ENCODE measurements around the gene KCTD1. TPM values are rescaled to one million over a fixed set of nuclear protein-coding genes. Genes with fewer than 3 reads are reported as not detected.

The KCTD1 gene
- total RNA-seq, 1 experiment from 2014 or later = 4.9 TPM

DNA sequence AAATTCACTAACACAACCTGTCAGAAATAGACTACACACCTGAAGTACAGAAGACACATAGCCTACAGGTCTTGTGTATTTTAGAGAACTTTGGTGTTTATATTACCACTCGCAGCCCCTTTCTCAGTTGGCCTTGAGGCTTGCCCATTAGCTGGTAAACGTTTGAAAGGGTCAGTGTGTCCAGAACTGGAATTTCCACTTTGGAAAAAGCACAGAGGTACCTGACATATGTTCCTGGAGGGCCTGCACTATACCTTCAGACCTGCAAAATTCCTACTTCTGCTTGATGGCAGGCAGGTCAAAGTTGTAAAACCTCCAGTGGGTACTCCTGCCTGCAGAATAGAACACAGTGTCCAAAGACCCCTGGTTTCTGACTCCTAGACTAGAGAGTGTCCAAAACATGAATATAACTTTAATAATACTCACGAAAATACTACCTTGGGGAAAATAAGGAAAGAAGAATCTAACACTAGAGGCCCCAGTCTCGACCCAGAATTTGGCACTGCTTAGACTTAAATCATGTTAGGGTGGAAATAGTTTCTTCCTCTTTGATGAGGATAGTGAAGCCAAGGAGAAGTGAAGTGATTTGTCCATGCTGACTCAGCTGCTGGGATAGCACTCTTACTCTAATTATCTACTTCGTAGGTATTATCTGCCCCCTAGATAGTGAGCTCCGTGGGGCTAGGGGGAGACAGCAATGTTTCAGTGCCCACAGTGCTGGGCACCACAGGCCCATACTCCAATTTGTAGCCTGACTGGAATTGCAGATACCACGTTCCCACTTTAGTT, 2.8 kb downstream of the KCTD1 start:
- Histone ChIP-seq H3K79me2 (ENCODE audit: low read length) (no peaks in the 10 kb centered on the region), H3K4me1 (ENCODE audit: low read length) (peaks cover 19% of the 10 kb centered on the region), H3K9ac (ENCODE audit: low read length) (no peak overlapping the region), H3K9me2 (replicated peaks; ENCODE audit: insufficient read depth, low read length) (no peaks in the 10 kb centered on the region), H3K27me3 (ENCODE audit: low read length) (peaks cover 3% of the 10 kb centered on the region; the same call in 1 of the 2 replicates), H2AFZ (ENCODE audit: low read length) (no peak overlapping the region), H3K36me3 (ENCODE audit: insufficient read depth, low read length) (no peaks in the 10 kb centered on the region), H3K9me3 (ENCODE audit: low read length) (no peaks in the 10 kb centered on the region), H4K20me1 (ENCODE audit: insufficient read depth, low read depth, low read length) (no peaks in the 10 kb centered on the region), H3K27ac (ENCODE audit: low read length) (no peak overlapping the region), H3K4me2 (ENCODE audit: low read depth, low read length, poor library complexity, severe bottlenecking) (no peak overlapping the region), H3K4me3 (ENCODE audit: low read length) (no peak overlapping the region)
- no peak for DNase-seq

DNA sequence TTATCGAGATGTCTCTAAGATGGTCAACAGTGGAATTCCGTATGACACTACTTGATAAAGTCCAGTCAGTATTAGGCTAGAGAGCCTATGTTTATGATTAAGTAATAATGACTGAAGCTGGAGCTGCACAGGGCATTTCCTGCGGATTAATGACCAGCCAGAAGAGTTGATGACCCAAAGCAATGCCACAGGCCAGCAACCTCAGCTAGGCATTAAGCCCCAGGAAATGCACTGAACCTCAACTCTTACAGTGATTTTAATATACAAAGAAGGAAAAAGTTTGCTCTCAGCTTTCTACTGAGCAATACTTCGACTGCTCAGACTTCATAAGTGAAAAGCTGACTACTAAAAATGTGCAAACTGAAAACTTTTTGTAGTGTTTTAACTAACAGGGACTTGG, 3.9 kb downstream of the KCTD1 start:
- Histone ChIP-seq H2AFZ (ENCODE audit: low read length) (no peak overlapping the region), H3K27ac (ENCODE audit: low read length) (no peak overlapping the region), H3K9ac (ENCODE audit: low read length) (no peak overlapping the region), H3K4me3 (ENCODE audit: low read length) (no peak overlapping the region), H3K4me1 (ENCODE audit: low read length) (peaks cover 8% of the 10 kb centered on the region), H3K9me2 (replicated peaks; ENCODE audit: insufficient read depth, low read length) (no peaks in the 10 kb centered on the region), H4K20me1 (ENCODE audit: insufficient read depth, low read depth, low read length) (no peaks in the 10 kb centered on the region), H3K27me3 (ENCODE audit: low read length) (no peaks in the 10 kb centered on the region), H3K9me3 (ENCODE audit: low read length) (no peaks in the 10 kb centered on the region), H3K4me2 (ENCODE audit: low read depth, low read length, poor library complexity, severe bottlenecking) (no peak overlapping the region), H3K36me3 (ENCODE audit: insufficient read depth, low read length) (no peaks in the 10 kb centered on the region), H3K79me2 (ENCODE audit: low read length) (no peaks in the 10 kb centered on the region)
- DNase-seq = no peak

DNA sequence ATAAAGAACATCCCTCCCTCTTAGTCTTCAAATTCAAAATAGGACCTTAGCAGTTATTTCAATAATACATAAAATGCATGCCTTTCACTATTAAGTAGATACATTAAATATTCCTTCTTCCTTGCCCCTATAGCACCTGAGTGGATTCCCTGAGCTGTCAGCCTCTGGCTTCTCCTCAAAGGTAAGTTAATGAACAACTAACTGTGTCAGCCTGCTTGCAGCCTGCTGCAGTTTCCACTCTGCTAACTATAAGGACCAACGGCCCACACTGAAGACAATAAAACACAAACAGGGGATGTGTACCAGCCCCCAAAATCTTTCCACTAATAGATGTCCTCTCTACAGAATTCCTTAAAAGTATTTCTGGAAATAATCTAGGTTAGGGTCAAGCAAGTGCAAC, 5.0 kb downstream of the KCTD1 start:
- Histone ChIP-seq H3K4me2 (ENCODE audit: low read depth, low read length, poor library complexity, severe bottlenecking) (no peak overlapping the region), H3K79me2 (ENCODE audit: low read length) (no peaks in the 10 kb centered on the region), H3K4me3 (ENCODE audit: low read length) (no peak overlapping the region), H3K9me3 (ENCODE audit: low read length) (no peaks in the 10 kb centered on the region), H3K36me3 (ENCODE audit: insufficient read depth, low read length) (no peaks in the 10 kb centered on the region), H3K4me1 (ENCODE audit: low read length) (no peaks in the 10 kb centered on the region), H3K9me2 (replicated peaks; ENCODE audit: insufficient read depth, low read length) (no peaks in the 10 kb centered on the region), H2AFZ (ENCODE audit: low read length) (no peak overlapping the region), H4K20me1 (ENCODE audit: insufficient read depth, low read depth, low read length) (no peaks in the 10 kb centered on the region), H3K27ac (ENCODE audit: low read length) (no peak overlapping the region), H3K9ac (ENCODE audit: low read length) (no peak overlapping the region), H3K27me3 (ENCODE audit: low read length) (no peaks in the 10 kb centered on the region)
- DNase-seq = no peak

DNA sequence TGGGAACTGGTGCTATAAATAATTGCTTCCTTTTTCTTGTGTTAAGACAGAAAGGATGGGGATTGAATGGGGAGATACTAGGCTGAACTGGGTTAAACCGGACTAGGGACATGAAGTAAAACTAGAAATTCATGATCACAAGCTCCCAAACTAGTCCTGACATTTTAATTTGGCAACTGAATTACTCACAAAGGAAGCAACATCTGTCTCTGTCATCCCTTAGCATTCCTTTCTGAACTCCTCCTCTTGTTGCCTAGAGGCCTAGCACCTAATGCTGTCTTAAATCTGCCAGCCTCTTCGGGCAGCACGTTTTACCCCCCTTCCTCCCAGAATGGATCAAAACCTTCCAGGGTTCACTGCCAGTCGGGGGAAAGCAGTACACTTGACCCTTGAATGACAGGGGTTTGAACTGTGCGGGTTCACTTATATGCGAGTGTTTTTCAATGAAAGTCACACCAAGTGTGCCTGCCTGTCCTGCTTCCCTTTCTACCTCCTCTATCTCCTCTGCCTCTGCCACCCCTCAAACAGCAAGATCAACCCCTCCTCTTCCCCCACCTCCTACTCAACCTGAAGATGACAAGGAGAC, 8.2 kb downstream of the KCTD1 start:
- Histone ChIP-seq H4K20me1 (ENCODE audit: insufficient read depth, low read depth, low read length) (no peaks in the 10 kb centered on the region), H3K4me1 (ENCODE audit: low read length) (no peaks in the 10 kb centered on the region), H3K4me3 (ENCODE audit: low read length) (no peak overlapping the region), H3K79me2 (ENCODE audit: low read length) (no peaks in the 10 kb centered on the region), H3K27me3 (ENCODE audit: low read length) (no peaks in the 10 kb centered on the region), H3K4me2 (ENCODE audit: low read depth, low read length, poor library complexity, severe bottlenecking) (no peak overlapping the region), H3K36me3 (ENCODE audit: insufficient read depth, low read length) (no peaks in the 10 kb centered on the region), H3K9me2 (replicated peaks; ENCODE audit: insufficient read depth, low read length) (no peaks in the 10 kb centered on the region), H2AFZ (ENCODE audit: low read length) (no peak overlapping the region), H3K9ac (ENCODE audit: low read length) (no peak overlapping the region), H3K9me3 (ENCODE audit: low read length) (no peaks in the 10 kb centered on the region), H3K27ac (ENCODE audit: low read length) (no peak overlapping the region)
- no peak for DNase-seq

DNA sequence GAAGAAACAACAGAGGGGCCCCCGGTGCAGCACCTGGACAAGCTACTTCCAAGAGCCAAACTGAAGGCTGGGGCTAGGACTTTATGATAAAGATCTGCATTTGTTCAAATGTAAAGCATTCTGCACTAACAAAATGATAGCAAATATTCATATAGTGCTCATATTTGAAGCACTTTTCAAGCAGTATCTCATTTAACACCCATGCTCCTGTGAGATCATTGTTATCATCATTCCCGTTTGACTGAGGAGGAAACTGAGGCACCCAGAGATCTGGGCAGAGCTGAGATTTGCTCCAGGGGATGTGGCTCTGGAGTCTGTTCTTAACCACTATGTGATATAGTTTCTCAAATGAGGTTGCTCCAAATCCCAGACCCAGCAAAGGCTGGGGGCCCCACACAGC, 9.8 kb downstream of the KCTD1 start:
- Histone ChIP-seq H3K79me2 (ENCODE audit: low read length) (no peaks in the 10 kb centered on the region), H3K4me3 (ENCODE audit: low read length) (no peak overlapping the region), H3K9me2 (replicated peaks; ENCODE audit: insufficient read depth, low read length) (no peaks in the 10 kb centered on the region), H3K27me3 (ENCODE audit: low read length) (no peaks in the 10 kb centered on the region), H3K36me3 (ENCODE audit: insufficient read depth, low read length) (no peaks in the 10 kb centered on the region), H3K9me3 (ENCODE audit: low read length) (no peaks in the 10 kb centered on the region), H3K4me2 (ENCODE audit: low read depth, low read length, poor library complexity, severe bottlenecking) (no peak overlapping the region), H3K27ac (ENCODE audit: low read length) (no peak overlapping the region), H2AFZ (ENCODE audit: low read length) (no peak overlapping the region), H3K4me1 (ENCODE audit: low read length) (no peaks in the 10 kb centered on the region), H4K20me1 (ENCODE audit: insufficient read depth, low read depth, low read length) (no peaks in the 10 kb centered on the region), H3K9ac (ENCODE audit: low read length) (no peak overlapping the region)
- no peak for DNase-seq

DNA sequence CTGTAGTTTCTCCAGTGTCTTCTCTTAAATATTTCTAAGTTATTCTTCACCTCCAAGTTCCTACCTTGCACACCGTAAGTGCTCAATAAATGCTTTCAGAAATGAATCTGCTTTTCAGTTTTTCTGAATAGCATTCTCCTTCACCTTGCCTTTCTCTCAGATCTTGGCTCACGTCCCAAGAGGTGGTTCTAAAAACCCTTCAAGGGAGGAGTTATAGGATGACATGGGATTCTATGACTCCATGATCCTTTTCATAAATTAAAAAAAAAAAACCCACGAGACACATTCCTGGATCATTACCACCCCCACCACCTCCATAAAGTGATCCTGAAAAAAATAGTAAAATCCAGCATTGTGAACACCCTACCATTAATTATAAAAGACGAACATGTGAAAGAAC, 11.7 kb downstream of the KCTD1 start:
- Histone ChIP-seq H3K4me2 (ENCODE audit: low read depth, low read length, poor library complexity, severe bottlenecking) (no peak overlapping the region), H3K9ac (ENCODE audit: low read length) (no peak overlapping the region), H3K27me3 (ENCODE audit: low read length) (no peaks in the 10 kb centered on the region), H3K4me1 (ENCODE audit: low read length) (no peaks in the 10 kb centered on the region), H3K27ac (ENCODE audit: low read length) (no peak overlapping the region), H3K9me3 (ENCODE audit: low read length) (no peaks in the 10 kb centered on the region), H3K9me2 (replicated peaks; ENCODE audit: insufficient read depth, low read length) (no peaks in the 10 kb centered on the region), H3K4me3 (ENCODE audit: low read length) (no peak overlapping the region), H3K79me2 (ENCODE audit: low read length) (no peaks in the 10 kb centered on the region), H3K36me3 (ENCODE audit: insufficient read depth, low read length) (no peaks in the 10 kb centered on the region), H4K20me1 (ENCODE audit: insufficient read depth, low read depth, low read length) (no peaks in the 10 kb centered on the region), H2AFZ (ENCODE audit: low read length) (no peak overlapping the region)
- no peak for DNase-seq

DNA sequence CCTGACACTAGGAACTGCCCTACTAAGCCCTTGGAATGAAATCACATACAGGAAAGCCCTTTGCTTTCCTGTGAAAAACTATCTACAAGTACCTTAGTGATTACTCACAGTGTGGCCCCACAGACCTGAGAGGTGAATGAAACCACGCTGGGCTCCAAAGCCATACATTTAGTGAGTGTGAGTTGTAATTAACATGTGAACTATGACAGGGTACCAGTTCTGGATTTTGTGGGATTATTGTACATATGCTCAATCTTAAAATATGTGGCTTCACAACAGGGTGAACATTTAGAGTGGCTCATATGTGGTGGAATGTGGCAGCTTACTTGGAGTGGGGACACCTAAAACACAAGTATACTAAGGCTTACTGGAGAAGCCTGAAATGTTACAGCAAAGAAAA, 12.3 kb downstream of the KCTD1 start:
- Histone ChIP-seq H4K20me1 (ENCODE audit: insufficient read depth, low read depth, low read length) (no peaks in the 10 kb centered on the region), H3K36me3 (ENCODE audit: insufficient read depth, low read length) (no peaks in the 10 kb centered on the region), H3K9me2 (replicated peaks; ENCODE audit: insufficient read depth, low read length) (no peaks in the 10 kb centered on the region), H3K4me2 (ENCODE audit: low read depth, low read length, poor library complexity, severe bottlenecking) (no peak overlapping the region), H3K4me1 (ENCODE audit: low read length) (no peaks in the 10 kb centered on the region), H3K27ac (ENCODE audit: low read length) (no peak overlapping the region), H3K9ac (ENCODE audit: low read length) (no peak overlapping the region), H3K79me2 (ENCODE audit: low read length) (no peaks in the 10 kb centered on the region), H2AFZ (ENCODE audit: low read length) (no peak overlapping the region), H3K27me3 (ENCODE audit: low read length) (no peaks in the 10 kb centered on the region), H3K4me3 (ENCODE audit: low read length) (no peak overlapping the region), H3K9me3 (ENCODE audit: low read length) (no peaks in the 10 kb centered on the region)
- DNase-seq = no peak

DNA sequence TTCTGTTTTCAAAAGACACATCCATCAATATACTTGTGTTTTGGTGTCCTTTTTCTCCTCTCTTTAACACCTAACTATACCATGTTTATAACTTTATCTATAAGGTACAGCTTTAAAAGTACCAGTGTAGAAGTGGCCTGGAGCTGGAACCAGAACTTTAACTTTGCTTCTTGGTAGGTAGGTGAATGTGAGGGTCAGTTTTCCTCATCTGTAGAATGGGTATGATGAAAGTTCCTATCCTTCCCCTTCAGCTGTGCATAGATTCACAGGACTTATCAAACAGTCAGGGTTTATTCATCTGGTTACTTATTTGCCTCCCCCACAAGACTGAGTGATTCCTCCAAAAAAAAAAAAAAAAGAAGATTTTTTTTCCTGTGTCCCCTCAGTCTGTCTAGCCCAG, 12.7 kb downstream of the KCTD1 start:
- Histone ChIP-seq H3K79me2 (ENCODE audit: low read length) (no peaks in the 10 kb centered on the region), H4K20me1 (ENCODE audit: insufficient read depth, low read depth, low read length) (no peaks in the 10 kb centered on the region), H2AFZ (ENCODE audit: low read length) (no peak overlapping the region), H3K27me3 (ENCODE audit: low read length) (no peaks in the 10 kb centered on the region), H3K27ac (ENCODE audit: low read length) (no peak overlapping the region), H3K4me3 (ENCODE audit: low read length) (no peak overlapping the region), H3K9ac (ENCODE audit: low read length) (no peak overlapping the region), H3K9me3 (ENCODE audit: low read length) (no peaks in the 10 kb centered on the region), H3K36me3 (ENCODE audit: insufficient read depth, low read length) (no peaks in the 10 kb centered on the region), H3K9me2 (replicated peaks; ENCODE audit: insufficient read depth, low read length) (no peaks in the 10 kb centered on the region), H3K4me2 (ENCODE audit: low read depth, low read length, poor library complexity, severe bottlenecking) (no peak overlapping the region), H3K4me1 (ENCODE audit: low read length) (no peaks in the 10 kb centered on the region)
- DNase-seq = no peak
